ENCODE results near the gene HACD4.
"Not testable (repeated sequence)": the region's sequence is repeated elsewhere in the genome, so short reads cannot be mapped to it uniquely, and the experiment has no call there.

Gene HACD4

GRCh38 chr9:21015995-21016394 lies 15.4 kb downstream of the HACD4 start:
- DNase-seq: no peak

- DNase-seq: no peak
Measured at GRCh38 chr9:21015129-21015815, 16.2 kb downstream of the HACD4 start.

DNA sequence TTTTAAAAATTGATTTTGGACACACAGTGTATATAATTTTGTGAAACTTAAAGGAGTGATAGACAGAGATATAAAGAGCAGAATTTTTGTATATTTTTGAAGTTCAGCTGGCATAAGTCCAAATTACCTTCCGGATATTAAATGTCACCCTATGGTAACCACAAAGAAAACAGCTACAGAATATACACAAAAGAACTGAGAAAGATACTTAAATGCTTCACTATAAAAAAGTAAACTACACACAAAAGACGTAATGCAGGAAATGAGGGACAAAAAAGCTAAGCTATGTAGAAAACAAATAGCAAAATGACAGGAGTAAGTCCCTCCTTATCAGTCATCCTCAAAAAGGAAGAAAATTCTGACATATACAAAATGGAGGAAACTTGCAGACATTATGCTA lies 29.4 kb downstream of the HACD4 start:
- no peak for DNase-seq

DNA sequence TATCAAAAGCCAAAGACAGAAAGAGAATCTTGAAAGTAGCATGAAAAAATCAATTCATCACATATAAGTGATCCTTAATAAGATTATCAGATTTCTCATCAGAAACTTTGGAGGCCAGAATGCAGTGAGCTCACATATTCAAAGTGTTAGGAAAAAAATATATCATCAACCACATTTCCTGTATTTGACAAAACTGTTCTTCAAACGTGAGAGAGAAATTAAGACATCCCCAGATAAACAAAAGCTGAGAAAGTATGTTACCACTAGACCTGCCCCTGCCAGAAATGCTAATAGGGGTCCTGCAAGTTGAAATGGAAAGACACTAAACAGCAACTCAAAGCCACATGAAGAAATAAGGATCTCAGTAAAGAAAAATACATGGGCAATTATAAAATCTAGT lies 29.9 kb downstream of the HACD4 start:
- DNase-seq: no peak

DNA sequence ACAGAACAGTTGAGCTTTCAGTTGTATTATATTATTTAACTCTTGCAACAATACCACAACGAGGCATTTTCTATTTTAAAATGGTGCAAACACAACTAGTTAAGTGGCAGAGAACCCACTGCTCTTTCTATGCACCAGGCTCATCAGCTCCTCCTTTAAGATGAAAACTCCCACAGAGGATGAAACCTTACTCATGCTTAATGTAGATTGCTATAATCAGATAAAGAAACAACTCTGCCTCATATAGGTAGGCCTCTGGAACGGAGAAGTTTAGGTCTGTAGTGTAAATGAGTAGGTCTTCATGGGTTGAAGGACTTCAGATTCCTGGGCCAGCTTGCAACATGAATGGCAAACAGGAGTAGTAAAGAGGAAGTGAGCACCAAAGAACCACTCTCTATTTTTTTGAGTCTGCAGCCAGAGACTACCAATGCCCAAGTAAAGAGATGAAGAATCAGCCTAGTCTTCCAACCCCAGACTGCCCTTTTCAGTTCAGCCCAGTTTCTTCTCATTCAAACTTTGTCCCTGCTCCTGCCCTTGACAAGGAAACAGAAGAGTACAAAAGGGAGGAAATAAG lies 33.9 kb downstream of the HACD4 start:
- no peak for DNase-seq

DNA sequence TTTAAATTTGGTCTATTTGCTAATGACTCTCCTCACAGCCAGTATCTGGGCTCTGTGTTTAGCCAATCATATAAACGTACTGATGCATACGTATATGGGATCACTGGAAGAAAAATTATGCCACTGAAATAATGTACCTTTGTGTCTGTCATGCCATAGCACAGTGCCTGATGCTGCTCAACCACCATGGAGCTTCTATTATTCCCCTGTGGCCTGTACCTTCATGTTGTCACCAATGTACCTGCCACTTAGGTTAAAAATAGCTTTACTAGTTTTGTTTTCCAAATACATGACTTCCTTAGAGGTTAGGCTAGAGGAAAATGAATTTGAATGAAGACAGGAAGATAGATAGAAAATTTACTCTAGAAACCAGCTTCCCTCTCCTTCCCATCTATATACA lies 34.6 kb downstream of the HACD4 start:
- DNase-seq: no peak

- DNase-seq: no peak
Measured at GRCh38 chr9:20995616-20996015, 35.8 kb downstream of the HACD4 start.

- DNase-seq: no peak
Measured at GRCh38 chr9:20994486-20994885, 37.0 kb downstream of the HACD4 start.

DNA sequence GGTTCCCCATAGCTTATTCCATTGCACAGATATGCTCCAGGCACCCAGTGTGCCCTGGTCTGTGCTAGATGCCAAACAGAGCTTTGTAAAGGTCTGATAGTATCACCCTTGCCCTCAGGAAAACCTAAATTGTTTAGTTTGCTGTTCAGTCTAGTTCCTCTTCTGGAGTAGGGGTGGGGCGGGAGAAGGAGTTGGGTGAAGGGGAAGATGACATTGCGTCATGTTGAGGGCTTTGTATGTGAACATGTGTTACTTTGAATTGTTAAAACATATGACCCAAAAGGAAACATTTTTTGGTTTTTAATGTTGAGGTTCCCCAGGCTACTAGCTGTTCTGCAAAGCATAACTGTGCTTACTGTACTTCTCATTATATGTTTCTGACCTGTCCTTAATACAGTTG lies 40.6 kb downstream of the HACD4 start:
- no peak for DNase-seq

DNA sequence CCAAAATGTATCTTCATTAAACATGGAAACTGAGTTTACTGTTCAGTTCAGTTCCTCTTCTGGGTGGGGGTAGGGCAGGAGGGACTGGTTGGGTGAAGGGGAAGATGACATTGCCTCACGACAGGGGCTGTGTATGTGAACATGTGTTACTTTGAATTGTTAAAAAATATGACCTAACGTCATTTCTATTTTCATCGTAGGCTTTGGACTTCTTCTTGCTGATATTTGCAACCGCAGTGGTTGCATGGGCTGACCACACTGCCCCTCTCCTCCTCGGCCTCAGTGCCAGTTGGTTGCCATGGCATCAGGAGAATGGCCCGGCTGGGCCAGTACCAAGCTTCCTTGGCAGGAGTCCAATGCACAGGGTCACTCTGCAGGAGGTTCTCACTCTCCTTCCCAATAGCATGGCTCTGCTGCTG lies 41.5 kb downstream of the HACD4 start:
- no peak for DNase-seq

DNA sequence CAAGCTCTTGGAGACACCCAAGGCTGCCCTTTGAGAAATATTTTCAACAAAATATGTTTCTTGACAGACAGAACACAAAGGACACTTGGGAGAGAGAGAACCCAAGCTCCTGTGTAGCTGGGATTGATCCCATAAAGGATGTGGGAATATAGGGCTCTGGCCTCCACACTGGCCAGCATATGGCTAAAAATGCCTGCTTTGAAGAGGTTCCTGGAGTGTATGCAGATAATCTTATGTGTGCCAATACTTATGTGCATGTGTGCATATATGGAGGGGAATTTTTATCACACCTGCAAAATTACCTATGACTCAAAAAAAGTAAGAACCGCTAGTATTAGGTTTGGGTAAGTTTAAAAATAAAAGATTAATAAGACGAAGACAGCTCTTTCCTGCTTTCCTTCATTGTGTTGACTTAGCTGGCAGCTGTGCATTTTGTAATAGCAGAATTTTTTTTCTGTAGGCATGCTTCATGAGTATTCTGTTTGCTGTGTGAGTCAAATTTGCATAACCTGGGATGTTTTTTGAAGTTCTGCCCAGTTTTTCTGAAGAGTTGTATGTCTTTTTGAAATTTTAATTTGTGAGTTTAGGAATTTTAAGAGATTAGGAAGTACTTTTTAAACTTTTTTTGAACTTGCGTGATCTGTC lies 42.6 kb downstream of the HACD4 start:
- no peak for DNase-seq

- no peak for DNase-seq
Measured at GRCh38 chr9:20988061-20988460, 43.4 kb downstream of the HACD4 start.

GRCh38 chr9:20987521-20987920 lies 43.9 kb downstream of the HACD4 start:
- DNase-seq: no peak

DNA sequence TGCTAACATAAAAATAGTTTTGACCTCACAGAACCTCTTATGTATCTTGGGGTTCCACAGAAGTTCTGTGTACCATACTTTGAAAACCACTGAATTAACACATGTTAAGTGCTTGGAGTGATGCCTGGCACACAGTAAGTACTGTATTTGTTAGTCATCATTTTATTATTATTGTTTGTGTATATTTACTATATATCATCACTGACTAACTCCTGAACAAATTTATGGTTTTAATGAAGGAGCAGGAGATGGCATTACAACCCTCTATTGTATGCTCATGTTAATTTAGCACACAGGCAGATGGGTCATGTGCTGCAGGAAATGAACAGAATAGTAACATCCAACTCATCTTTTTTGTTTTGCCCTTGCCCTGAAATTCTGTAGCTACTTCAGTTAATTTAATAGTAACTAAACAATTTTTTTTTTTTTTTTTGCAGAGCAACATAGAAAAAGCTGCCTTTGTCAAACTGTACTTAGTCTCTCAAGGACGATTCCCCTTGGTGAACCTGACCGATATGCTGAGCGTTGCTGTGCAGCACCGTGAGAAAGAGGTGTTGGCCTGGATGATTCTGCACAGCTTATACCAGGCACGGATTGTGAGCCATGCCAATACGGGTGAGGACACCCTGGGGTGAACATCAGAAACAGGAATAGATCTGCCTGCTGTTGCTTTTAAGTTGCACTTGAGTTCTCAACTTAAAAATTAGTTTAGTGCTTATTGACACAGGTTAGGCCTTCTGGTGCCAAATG lies 45.4 kb downstream of the HACD4 start:
- no peak for DNase-seq

- no peak for DNase-seq
Measured at GRCh38 chr9:20984506-20984905, 46.9 kb downstream of the HACD4 start.

- DNase-seq: no peak
Measured at GRCh38 chr9:20981486-20981885, 50.0 kb downstream of the HACD4 start.

DNA sequence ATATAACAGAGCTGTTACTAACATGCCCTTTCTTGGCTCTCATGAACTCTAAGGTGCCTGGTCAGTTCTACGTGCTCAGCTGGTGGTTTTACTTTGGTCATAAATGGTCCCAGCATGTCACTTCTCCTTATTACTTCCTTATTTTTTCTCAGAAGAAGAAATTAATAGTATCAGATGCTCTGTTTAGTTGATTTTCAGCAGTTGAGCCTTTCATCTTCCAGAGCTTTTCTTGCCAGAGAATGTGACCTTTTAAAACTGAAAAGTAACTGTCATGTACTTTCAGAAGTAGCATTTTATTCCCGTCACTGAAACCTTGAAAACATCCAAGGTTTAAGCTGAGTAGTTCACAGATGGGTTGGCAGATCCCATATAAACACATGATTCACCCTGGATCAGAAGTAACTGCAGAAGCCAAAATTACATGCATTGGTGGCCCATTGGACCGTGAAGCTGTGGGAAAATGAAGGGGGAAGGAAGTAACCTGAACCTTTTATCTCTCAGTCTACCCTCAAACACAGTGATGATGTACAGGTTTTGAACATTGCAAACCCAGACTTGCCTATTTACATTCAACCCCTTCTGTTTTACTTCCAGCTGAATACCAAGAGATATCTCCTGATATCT lies 50.5 kb downstream of the HACD4 start:
- DNase-seq: no peak

DNA sequence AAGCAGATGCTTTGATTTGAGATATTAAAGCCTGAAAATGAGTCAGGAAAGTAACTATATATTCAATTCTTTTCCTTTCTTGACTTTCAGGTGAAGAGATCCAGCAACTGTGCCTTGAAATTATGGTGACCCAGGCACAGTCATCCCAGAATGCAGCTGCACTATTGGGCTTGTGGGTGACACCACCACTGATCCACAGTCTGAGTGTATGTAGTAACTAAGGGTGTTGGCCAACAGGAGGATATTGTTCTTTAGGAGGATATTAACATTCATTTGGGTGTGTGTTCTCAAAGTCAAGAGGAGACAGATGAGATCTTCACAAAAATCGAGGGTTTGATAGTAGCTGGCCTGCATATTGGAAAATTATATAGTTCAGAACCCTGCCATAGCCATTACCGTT lies 53.2 kb downstream of the HACD4 start:
- DNase-seq: no peak

DNA sequence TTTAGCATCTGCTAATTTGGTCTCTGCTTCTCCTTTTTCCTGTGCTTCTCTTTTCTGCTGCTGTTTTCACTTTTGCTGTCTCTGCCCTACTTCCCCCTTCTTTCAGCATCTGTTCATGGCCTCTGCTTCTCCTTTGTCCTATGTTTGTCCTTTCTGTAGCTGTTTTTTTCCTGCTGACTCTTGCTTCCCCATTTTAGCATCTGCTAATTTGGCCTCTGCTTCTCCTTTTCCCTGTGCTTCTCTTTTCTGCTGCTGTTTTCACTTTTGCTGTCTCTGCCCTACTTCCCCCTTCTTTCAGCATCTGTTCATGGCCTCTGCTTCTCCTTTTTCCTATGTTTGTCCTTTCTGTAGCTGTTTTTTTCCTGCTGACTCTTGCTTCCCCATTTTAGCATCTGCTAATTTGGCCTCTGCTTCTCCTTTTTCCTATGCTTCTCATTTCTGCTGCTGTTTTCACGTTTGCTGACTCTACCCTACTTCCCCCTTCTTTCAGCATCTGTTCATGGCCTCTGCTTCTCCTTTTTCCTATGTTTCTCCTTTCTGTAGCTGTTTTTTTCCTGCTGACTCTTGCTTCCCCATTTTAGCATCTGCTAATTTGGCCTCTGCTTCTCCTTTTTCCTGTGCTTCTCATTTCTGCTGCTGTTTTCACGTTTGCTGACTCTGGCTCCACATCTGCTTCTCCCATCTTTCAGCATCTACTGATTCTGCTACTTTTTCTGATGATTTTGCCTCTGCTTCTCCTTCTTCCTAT lies 57.1 kb downstream of the HACD4 start:
- not testable (repeated sequence) for DNase-seq

DNA sequence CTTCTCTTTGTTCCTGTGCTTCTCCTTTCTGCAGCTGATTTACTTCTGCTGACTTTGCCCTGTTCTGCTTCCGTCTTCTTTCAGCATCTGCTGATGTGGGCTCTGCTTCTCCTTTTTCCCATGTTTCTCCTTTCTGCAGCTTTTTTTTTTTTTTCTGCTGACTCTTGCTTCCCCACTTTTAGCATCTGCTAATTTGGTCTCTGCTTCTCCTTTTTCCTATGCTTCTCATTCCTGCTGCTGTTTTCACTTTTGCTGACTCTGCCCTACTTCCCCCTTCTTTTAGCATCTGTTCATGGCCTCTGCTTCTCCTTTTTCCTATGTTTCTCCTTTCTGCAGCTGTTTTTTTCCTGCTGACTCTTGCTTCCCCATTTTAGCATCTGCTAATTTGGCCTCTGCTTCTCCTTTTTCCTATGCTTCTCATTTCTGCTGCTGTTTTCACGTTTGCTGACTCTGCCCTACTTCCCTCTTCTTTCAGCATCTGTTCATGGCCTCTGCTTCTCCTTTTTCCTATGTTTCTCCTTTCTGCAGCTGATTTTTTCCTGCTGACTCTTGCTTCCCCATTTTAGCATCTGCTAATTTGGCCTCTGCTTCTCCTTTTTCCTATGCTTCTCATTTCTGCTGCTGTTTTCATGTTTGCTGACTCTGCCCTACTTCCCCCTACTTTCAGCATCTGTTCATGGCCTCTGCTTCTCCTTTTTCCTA lies 58.0 kb downstream of the HACD4 start:
- not testable (repeated sequence) for DNase-seq

- no peak for DNase-seq
Measured at GRCh38 chr9:20972684-20973083, 58.8 kb downstream of the HACD4 start.
